Chondrocyte (in vitro differentiated cells): Measurements from ENCODE around the gene GAB3. TPM values are rescaled to one million over a fixed set of nuclear protein-coding genes. Genes with fewer than 3 reads are reported as not detected.
"Not testable (repeated sequence)": the region's sequence is repeated elsewhere in the genome, so short reads cannot be mapped to it uniquely, and the experiment has no call there.

Experiments used
- DNase-seq: peaks from one replicate; pipeline ENCODE4 v3.0.0; 2021; ENCODE audit warnings: mixed read lengths, low spot score
- H3K27ac Mint-ChIP-seq: one replicate; pipeline ENCODE4 v1.8.0; 2021; ENCODE audit warnings: mild to moderate bottlenecking, moderate library complexity, mixed read lengths; ENCODE audit not compliant: unreplicated experiment
- H3K27me3 Mint-ChIP-seq: 2 replicates; pipeline ENCODE4 v1.8.0; 2021; ENCODE audit warnings: low read depth, mixed read lengths
- H3K36me3 Mint-ChIP-seq: 2 replicates; pipeline ENCODE4 v1.8.0; 2021; ENCODE audit warnings: low read depth, mixed read lengths
- H3K4me1 Mint-ChIP-seq: 2 replicates; pipeline ENCODE4 v1.8.0; 2021; ENCODE audit warnings: low read depth, mild to moderate bottlenecking, mixed read lengths
- H3K4me3 Mint-ChIP-seq: one replicate; pipeline ENCODE4 v1.8.0; 2021; ENCODE audit warnings: mild to moderate bottlenecking, moderate library complexity, mixed read lengths; ENCODE audit not compliant: unreplicated experiment
- H3K9me3 Mint-ChIP-seq: 2 replicates; pipeline ENCODE4 v1.8.0; 2021; ENCODE audit warnings: low read depth, mixed read lengths
- CTCF ChIP-seq: fragments of 200-600 bp; sonication (generic); IDR thresholded peaks from 2 replicates; pipeline ENCODE4 v1.5.0; 2021; ENCODE audit warnings: antibody characterized with exemption, mild to moderate bottlenecking, moderate library complexity
- total RNA-seq: library from RNA; stranded (reverse); gene quantifications from 3 replicates; pipeline ENCODE4 v1.2.1, GENCODE V29; 2021

Gene GAB3
- total RNA-seq, 1 donor from 2014 or later = 2.0 TPM

GRCh38 chrX:154655786-154656185 is 95.1 kb downstream of the GAB3 start:
- Mint-ChIP-seq H3K27me3 (no peaks in the 10 kb centered on the region), H3K36me3 (no peaks in the 10 kb centered on the region), H3K4me3 (no peak overlapping the region), H3K4me1 (no peaks in the 10 kb centered on the region), H3K27ac (no peak overlapping the region), H3K9me3 (peaks cover 21% of the 10 kb centered on the region)
- no peak for TF ChIP-seq CTCF
- peak; percentile 68 for DNase-seq

GRCh38 chrX:154655346-154655745 is 95.5 kb downstream of the GAB3 start:
- Mint-ChIP-seq H3K27me3 (no peaks in the 10 kb centered on the region), H3K4me1 (peaks cover 2% of the 10 kb centered on the region), H3K27ac (no peak overlapping the region), H3K4me3 (no peak overlapping the region), H3K9me3 (peaks cover 20% of the 10 kb centered on the region), H3K36me3 (no peaks in the 10 kb centered on the region)
- DNase-seq = peak; percentile 53
- TF ChIP-seq CTCF = no peak

GRCh38 chrX:154654925-154655324 is 96.0 kb downstream of the GAB3 start:
- no peak for TF ChIP-seq CTCF
- no peak overlapping the region for H3K4me3 Mint-ChIP-seq
- H3K4me1 Mint-ChIP-seq = peaks cover 6% of the 10 kb centered on the region
- H3K27me3 Mint-ChIP-seq = no peaks in the 10 kb centered on the region
- no peak overlapping the region for H3K27ac Mint-ChIP-seq
- peak; percentile 61 for DNase-seq
- no peaks in the 10 kb centered on the region for H3K36me3 Mint-ChIP-seq
- peaks cover 18% of the 10 kb centered on the region for H3K9me3 Mint-ChIP-seq

- Mint-ChIP-seq H3K27me3 (no peaks in the 10 kb centered on the region), H3K4me3 (no peak overlapping the region), H3K27ac (no peak overlapping the region), H3K36me3 (no peaks in the 10 kb centered on the region), H3K4me1 (peaks cover 10% of the 10 kb centered on the region), H3K9me3 (peaks cover 22% of the 10 kb centered on the region)
- DNase-seq = peak; percentile 75
- TF ChIP-seq CTCF = no peak
These were observed 96.5 kb downstream of the GAB3 start for GRCh38 chrX:154654372-154654771.

GRCh38 chrX:154653413-154653812 is 97.5 kb downstream of the GAB3 start, which contains the start of gene CTAG2:
Gene CTAG2 (minus strand): TSS chrX:154653579. CDS start chrX:154653515, 64 bp downstream.
- DNase-seq, H3K4me1 Mint-ChIP-seq, H3K36me3 Mint-ChIP-seq, H3K27ac Mint-ChIP-seq, H3K4me3 Mint-ChIP-seq, H3K27me3 Mint-ChIP-seq: not testable (repeated sequence)
- H3K9me3 Mint-ChIP-seq = peaks cover 17% of the 10 kb centered on the region

GRCh38 chrX:154653048-154653401 is 97.9 kb downstream of the GAB3 start:
- Mint-ChIP-seq H3K4me3 (no peak overlapping the region), H3K27ac (no peak overlapping the region), H3K4me1 (peaks cover 10% of the 10 kb centered on the region), H3K36me3 (no peaks in the 10 kb centered on the region), H3K27me3 (no peaks in the 10 kb centered on the region), H3K9me3 (peaks cover 17% of the 10 kb centered on the region)
- no peak for TF ChIP-seq CTCF
- peak; percentile 70 for DNase-seq
